Stimulated activated naive CD8-positive, alpha-beta T cell treated with anti-CD3 and anti-CD28 coated beads, Interleukin-15, Interleukin-2, amounts not matched to agents 100 U/mL and 50 U/mL, for 24 hours (primary cell): ENCODE results near the gene HM13.
"Not testable (repeated sequence)": the region's sequence is repeated elsewhere in the genome, so short reads cannot be mapped to it uniquely, and the experiment has no call there.

ENCODE experiments used
- ATAC-seq: fragments of 150-1000 bp; cut with Tn5 transposase; one replicate; pipeline ENCODE4 v1.10.0; 2021
- DNase-seq: peaks from one replicate; pipeline ENCODE4 v3.0.0; 2021

HM13 gene

DNA sequence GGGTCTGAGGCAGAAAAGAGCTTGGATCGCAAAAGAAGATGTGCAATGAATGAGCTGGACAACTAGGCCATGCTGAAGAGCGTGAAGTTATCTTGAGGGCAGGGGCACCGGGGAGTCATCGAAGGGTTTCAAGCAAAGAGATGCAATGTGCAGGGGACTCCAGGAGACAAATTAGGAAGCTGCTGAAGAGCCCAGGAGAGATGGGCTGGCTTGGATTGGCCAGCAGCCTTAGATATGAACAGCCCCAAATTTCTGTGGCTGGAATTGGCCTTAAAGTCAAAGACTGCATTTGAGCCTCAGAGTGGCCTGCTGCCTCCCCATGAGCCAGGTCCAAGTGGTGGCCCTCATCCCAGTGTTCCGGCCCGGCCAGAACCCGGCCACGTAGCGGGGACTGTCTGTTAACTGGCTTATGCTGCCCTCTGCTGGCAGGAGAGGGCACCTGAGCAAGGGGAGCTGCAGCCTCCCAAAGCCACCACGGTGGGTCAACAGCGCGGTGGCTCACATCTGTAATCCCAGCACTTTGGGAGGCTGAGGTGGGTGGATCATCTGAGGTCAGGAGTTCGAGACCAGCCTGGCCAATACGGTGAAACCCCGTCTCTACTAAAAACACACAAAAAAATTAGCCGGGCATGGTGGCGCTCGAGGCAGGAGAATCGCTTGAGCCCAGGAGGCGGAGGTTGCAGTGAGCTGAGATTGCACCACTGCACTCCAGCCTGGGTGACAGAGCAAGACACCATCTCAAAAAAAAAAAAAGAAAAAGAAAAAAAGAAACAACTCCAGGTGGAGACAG, 11.2 kb upstream of the HM13 start:
- ATAC-seq, result peak; percentile 93
- peak; percentile 87 for DNase-seq

DNA sequence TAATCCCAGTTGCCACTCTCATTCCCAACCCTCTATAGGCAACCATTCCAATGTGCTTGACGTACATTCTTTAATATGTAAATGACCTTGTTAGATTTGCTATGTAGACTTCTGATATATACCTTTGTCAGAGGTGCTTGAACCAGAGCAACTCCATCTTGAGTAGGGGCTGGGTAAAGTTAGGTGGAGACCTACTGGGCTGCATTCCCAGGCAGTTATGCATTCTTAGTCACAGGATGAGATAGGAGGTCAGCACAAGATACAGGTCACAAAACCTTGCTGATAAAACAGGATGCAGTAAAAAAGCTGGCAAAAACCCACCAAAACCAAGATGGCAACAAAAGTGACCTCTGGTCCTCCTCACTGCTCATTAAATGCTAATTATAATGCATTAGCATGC, 8.3 kb upstream of the HM13 start:
- ATAC-seq, result no peak
- DNase-seq, result no peak

DNA sequence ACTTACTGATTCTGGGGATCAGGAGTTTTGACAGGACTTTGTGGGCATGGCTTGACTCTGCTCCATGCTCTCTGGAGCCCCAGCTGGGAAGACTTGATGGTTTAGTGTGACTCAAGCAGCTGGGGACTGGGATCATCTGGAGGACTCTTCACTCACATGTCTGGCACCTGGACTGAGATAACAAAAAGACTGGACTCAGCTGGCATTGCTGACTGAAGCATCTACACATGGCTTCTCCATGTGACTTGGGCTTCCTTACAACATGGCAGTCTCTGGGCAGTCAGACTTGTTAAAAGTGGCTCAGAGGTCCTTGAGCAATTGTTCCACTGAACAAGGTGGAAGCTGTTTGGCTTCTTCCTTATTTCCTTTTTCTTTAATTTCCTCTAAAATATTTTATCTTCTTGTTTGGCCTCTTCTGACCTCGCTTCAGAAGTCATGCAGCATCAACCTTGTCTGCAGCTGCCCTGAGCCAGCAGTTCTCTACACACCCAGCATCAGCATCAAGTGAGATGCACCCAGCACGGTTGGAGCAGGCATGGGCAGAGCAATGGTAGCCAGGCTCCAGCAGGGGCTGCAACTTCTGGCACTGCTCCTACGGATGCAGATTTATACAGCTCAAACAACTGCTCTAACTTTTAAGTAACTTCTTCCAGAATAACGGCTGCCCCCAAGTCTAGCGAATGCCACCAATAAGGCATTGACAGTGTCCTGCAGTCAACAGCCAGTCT, 5.6 kb upstream of the HM13 start:
- DNase-seq (no peak), ATAC-seq (no peak)

DNA sequence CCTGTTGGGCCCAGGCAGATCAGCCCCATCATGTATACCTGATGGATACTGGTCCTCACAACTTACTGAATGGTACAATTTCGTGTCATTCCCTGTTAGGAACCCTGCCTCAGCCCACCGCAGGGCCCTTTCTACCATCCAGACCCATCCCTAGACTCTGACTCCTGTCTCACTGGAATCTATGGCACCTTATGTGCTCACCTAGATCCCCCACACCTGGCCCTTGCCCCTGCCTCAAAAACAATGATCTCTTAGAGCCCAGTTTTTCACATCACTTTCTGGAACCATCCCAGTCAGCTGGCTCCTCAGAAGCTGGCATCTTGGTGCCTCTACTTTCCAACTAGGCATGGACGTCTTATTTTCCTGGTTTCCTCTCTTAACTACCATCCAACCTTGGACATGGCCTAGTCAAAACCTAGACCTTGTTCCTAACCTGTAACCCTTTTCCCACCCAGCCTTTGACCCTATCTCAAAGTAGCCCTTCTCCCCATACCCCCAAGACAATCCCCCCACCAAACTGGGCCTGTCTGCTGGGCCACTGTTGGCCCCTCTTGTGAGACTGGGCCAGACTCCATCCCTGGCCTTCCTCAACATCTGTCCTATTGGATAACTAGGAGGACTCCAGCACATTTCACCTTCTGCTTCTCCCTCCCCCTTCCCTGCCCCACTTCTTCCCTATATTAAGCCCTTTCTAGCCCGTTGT, 981 bp downstream of the HM13 start:
- no peak for ATAC-seq

DNA sequence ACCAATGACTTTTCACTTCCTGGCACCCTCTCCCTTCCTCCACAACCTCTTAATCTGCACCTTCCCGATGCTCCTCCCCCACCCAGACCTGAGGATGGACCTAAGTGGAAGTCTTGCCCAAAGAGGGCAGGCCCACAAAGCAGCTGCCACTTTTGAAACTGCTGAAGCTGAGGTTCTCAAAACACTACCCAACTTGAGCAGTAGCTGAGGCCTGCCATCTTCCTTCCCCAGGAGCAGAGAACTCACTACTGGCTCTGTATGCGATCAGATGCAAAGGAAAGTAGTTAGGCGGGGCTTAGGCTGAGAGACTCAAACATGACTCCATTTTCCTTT, 1.5 kb downstream of the HM13 start:
- no peak for ATAC-seq

More for the DNA sequence above, 981 bp downstream of the HM13 start:
- DNase-seq, result no peak

DNA sequence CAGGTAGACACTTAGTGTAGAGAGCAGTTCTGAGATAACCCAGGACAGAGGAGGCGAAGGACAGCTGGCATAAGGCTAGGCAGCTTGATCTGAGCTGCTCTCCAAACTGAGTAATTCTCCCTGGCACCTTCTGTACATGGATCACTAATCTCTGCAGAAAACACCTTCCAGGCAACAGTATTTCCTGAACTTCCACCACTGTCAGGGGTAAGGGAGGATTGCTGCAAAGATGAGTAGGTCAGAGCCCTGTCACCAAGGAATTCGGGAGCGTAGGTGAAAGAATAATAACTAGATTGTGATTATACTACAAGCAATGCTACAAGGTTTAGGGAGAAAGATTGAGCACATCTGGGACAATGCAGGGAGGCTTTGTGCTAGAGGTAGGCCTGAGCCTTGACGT, 1.9 kb downstream of the HM13 start:
- DNase-seq, result no peak
- no peak for ATAC-seq

More for the DNA sequence above, 1.5 kb downstream of the HM13 start:
- DNase-seq, result peak; percentile 15

DNA sequence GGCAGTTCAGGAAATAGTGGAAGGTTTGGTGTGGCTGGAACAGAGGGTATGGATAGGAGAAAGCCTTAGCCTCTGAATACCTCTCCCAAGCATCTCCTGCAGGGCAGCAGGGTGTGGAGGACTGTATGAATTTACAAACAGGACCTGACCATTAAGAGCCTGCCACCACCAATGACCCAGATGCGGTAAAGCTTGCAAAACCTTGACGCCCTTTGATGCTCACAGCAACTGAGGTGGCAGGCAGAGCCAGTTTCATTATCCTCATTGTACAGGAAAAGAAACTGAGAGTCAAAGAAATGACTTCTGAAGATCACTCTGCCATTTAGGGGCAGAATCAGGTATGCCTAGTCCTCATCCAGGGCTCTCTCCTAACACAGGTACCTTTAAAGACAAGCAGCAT, 2.4 kb downstream of the HM13 start:
- ATAC-seq (no peak), DNase-seq (no peak)

DNA sequence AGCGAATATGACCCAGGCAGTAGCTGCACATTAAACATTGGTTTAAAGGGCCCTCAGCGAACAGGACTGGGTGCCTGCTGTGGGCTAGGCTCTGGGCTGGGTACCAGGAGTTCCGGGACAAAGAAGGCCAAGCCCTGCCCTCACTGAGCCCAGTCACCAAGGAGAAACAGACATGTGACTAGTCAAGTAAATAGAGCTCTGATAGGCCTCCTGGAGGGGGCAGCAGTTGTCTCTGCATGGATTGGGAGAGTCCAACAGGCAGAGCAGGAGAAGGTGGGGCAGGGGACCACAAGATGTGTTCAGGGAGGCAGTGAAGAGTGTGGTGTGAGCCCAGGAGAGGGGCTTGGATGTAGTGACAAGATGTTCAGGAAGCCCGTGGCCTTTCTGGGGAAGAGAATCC, 3.1 kb downstream of the HM13 start:
- peak; percentile 19 for ATAC-seq
- peak; percentile 9 for DNase-seq

DNA sequence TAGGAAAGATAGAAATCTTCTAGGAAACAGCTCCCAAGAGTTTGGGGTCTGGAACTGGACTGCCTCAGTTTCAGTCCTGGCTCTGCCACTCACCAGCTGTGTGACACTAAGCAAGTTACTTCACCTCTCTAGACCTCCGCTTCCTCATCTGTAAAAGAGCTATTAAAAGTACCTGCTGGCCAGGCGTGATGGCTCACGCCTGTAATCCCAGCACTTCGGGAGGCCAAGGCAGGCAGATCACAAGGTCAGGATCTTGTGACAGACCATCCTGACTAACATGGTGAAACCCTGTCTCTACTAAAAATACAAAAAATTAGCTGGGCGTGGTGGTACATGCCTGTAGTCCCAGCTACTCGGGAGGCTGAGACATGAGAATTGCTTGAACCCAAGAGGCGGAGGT, 7.0 kb downstream of the HM13 start:
- ATAC-seq, DNase-seq: not testable (repeated sequence)

DNA sequence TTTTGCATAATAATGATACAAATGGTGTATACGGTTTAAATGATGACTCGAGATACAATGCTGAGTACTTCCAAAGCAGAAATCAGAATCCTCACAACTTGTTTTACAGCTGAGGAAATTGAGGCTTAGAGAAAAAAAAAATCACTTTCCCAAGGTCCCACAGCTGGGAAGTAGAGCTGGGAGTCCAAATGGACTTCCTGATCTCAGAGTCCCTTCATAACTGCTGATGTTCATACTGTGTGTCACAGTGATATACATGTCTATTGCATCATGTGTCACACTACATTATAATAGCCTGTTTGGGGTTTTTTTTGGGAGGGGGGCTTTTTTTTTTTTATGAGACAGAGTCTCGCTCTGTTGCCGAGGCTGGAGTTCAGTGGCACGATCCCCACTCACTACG, 8.5 kb downstream of the HM13 start:
- DNase-seq (no peak), ATAC-seq (no peak)

DNA sequence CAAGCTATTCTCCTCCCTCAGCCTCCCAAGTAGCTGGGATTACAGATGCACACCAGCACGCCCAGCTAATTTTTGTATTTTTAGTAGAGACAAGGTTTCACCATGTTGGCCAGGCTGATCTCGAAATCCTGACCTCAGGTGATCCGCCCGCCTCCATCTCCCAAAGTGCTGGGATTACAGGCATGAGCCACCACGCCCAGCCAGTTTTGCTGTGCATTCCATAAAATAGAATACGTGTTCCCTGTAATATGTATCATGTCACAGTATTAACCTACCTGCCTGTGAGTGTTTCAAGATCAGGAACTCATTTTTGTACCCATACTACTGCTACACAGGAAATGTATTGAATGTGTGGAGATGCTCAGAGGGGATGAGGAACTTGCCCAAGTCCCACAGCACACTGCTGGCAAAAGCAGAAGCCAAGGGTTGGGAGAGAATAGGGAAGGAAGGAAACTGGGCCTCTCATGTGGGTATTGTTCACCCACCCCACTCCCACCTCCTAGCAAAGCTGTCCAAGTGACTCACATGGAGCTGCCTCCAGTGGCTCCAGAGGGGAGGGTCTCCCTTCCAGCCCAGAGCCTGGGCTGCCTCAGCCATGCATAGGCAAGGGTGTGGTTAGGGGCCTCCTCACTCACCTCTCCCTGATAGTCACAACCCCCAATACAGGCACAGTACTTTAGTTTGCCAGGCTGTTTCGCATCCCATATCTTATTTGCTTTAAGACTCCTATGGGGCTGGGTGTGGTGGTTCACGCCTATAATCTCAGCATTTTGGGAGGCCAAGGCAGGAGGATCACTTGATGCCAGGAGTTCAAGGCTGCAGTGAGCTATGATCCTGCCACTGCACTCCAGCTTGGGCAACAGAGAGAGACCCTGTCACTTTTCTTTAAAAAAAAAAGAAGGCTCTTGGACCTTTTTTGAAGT, 9.4 kb downstream of the HM13 start:
- DNase-seq, result no peak
- ATAC-seq, result peak; percentile 34

DNA sequence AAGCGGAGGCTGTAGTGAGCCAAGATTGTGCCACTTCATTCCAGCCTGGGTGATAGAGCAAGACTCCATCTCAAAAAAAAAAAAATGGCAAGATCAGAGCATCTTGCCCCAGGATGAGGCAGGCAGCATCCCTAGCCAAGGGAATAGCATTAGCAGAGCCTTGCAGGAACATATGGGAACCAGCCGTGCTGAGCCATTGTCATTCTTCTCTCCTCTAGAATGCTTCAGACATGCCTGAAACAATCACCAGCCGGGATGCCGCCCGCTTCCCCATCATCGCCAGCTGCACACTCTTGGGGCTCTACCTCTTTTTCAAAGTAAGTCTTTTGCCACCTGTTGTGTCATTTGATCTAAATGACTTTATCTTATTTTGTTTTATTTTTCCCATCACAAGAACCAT, 13.0 kb downstream of the HM13 start:
- no peak for DNase-seq
- no peak for ATAC-seq

DNA sequence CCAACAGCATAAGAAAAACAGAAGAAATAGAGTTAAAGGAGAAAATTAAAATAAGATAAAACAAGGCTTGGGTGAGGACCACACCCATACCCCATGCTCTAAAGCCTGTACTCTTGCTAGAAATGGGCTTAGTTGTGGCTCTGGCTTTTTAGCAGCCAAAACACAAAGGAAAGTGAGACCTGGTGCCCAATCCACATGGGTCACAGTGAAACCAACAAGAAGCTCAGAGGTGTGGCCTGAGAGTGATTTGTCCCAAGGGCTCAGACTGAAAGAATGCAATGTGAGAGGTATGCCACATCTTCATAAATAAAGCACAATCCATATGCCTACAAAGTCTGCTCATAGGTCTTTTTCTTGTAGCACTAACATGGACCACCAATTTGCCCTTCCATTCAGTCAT, 21.1 kb downstream of the HM13 start:
- DNase-seq, result no peak
- ATAC-seq, result no peak

DNA sequence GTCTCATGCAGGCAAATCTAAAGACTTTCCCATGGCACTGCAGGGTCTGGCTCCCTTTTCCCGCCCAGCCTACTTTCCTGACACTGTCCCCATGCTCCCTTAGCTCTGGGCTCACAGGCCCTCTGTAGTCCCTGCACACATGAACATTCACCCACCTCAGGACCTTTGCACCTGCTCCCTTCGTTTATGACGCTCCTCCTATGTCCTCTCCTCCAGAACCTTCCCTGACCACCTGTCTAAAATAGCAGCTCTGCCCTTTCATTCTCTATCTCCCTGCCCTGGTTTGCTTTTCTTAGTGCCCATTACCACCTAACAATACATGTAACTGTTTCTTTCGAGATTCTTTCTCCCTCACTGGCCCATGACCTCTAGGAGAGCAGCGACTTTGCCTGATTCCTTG, 22.3 kb downstream of the HM13 start:
- ATAC-seq (no peak), DNase-seq (no peak)

DNA sequence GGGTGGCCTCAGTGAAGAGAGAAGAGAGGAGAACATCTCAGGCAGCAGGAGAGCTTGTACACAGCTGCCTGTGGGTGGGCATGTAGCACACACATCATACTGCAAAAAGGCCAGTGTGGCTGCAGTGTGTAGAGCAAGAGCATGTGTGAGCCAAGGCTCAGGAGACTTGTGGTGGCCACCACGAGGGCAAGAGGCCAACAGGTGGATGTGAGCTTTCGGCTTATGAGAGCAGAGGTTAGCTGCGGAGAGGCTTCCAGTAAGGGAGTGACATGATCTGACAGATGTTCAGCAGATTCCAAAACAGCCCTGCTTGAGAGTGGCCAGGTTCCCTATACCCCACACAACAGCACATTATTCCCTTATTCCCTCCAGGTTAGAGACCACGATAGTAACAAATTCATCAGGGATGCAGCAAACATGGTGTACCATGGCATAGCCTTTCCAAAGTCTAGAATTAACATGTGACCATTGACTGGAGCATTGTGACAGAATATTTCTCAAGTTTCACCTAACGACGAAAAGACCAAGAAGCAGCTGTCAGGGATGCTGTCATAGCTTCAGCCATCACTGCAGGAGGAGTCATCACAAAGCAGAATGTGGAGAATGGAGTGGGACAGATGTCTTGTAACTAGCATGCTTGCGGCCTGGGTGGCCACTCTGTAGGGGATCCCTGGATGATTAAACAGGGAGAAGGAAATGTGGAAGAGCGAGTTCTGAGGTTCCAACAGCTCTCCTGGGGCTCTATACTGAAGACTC, 23.1 kb downstream of the HM13 start:
- DNase-seq (no peak), ATAC-seq (no peak)

DNA sequence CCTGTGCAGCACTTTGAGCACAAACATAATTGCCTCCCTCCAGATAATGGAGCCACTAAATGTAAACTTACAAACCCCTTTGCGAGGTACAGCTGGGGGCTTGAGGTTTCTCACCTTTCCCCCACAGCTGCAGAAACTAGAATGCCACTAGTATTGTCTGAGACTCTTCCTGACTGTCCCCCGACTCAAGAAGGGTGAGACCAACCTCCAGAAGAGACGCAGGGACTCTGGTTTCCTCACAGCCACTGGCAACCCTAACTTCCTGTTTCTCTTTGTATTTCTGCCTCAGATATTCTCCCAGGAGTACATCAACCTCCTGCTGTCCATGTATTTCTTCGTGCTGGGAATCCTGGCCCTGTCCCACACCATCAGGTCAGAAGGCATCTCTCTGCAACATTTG, 23.6 kb downstream of the HM13 start:
- ATAC-seq (no peak), DNase-seq (no peak)

DNA sequence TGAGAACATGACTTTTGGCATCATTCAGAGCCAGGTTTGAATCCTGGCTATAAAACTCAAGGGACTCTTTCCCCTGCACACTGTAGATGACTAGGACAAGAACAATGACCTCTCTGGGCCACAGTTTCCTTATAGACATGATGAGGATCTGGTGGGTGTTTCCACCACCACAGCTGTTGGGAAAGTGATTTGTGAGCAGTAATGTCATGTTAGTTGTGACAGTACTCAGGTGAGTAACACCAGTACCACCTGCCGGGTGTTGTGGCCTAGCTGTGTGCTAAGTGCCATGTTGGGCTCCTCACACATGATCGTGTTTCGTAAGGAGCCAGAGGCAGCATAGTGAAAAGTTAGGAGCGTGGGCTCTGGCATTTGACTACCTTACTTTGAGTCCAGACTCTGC, 24.1 kb downstream of the HM13 start:
- DNase-seq (no peak), ATAC-seq (no peak)

DNA sequence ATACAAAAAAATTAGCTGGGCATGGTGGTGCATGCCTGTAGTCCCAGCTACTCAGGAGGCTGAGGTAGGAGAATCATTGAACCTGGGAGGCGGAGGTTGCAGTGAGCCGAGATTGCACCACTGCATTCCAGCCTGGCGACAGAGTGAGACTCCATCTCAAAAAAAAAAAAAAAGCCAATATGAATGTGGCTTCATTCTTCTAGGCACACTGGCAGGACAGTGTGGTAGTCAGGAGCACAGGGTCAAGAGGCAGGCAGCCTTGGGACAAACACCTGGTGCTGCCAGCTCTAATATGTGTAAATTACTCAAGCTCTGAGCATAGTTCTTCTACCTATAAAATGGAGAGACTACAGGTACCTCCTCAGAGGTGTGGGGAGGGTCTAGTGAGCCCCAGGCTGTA, 25.4 kb downstream of the HM13 start:
- not testable (repeated sequence) for ATAC-seq, DNase-seq

DNA sequence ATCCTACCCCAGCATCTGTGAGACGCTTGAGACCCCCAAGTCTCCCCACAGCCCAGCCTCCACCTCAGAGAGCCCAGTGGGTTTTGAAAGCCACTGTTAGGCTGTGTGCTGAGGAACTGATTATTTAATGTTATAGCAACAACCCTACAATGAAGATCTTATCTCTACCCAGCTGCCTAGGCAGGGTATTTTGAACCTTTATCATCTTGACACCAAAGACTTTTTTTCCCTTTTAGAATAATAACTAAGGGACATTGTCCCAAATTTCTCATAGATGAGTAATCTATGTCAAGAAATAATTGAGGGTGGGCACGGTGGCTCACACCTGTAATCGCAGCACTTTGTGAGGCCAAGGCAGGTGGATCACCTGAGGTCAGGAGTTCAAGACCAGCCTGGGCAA, 26.2 kb downstream of the HM13 start:
- ATAC-seq (no peak), DNase-seq (no peak)

DNA sequence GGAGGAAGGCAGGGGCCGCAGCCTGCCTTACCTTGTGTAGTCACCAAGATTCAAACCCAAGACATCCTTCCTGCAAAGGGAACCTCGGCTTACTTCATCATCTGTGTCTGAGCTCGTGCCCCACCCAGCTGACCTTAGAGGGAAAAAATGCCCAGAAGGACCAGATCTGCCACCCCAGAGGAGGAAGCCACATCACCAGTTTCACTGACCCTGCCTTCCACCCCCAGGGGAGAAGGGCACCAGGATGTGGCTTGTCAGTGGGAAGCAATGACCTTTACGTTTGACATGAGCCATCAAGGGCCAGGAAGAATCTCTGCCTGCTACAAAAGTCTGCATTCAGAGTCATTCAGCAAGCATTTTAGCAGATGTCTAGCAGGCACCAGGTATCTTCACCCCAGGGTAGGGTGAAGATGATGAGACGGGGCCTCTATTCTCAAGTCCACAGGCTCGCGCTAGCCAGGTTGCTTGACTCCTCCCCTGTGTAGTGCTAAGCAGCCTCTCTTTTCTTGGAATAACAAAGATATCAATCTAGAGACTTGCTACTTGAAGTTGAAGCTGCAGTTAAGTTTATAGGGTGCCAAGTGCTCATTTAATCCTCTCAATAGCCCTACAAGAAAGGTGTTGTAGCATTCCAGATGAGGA, 28.1 kb downstream of the HM13 start:
- DNase-seq, result peak; percentile 71
- ATAC-seq, result peak; percentile 80

DNA sequence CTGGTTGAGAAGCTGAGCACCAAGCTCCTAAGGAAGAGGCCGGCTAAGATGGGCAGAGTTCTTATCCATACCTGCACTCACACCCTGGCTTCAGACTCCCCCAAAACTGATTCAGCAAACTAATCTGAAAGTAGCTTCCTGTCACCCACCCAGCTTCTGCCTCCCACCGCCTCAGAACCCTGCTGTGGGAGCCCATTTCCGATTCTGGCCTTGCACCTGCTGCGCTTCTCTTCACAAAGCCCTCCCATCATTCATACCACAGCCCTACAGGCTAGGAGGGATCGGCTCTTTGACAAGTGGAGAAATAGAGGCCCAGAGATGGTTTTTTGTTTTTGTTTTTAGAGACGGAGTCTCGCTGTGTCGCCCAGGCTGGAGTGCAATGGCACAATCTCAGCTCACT, 28.7 kb downstream of the HM13 start:
- DNase-seq (no peak), ATAC-seq (no peak)
